GM12878 (cell line): Measurements from ENCODE around the gene TYSND1. TPM values are rescaled to one million over a fixed set of nuclear protein-coding genes. Genes with fewer than 3 reads are reported as not detected.
"Not testable (repeated sequence)": the region's sequence is repeated elsewhere in the genome, so short reads cannot be mapped to it uniquely, and the experiment has no call there.

Experiments used
- ATAC-seq: fragments of 200-7000 bp; cut with Tn5 transposase; 3 replicates; pipeline ENCODE4 v1.9.1; 2020; ENCODE audit warnings: mild to moderate bottlenecking, moderate library complexity
- BruUV-seq: library from RNA; stranded (reverse); fragments of 400-500 nt; replicated peaks from 2 replicates; lab custom pipeline; 2021; lab: Mats Ljungman, UMichigan
- CTCF ChIA-PET: fragments of 300-600 bp; sonication (Branson Sonifier 250); formaldehyde crosslinking; extraction: SDS; loops from one replicate; lab custom pipeline; 2021; ENCODE audit warnings: inconsistent platforms; lab: Yijun Ruan, JAX
- POLR2A ChIA-PET: fragments of 350-600 bp; formaldehyde crosslinking; extraction: SDS; loops from one replicate; lab custom pipeline; 2021; ENCODE audit warnings: inconsistent platforms; lab: Charles Lee
- RAD21 ChIA-PET: fragments of 300-600 bp; sonication (Branson Sonifier 250); formaldehyde crosslinking; loops from one replicate; lab custom pipeline; 2023; ENCODE audit warnings: antibody characterized with exemption; ENCODE audit not compliant: unreplicated experiment; lab: Charles Lee
- SMC1A ChIA-PET: fragments of 300-600 bp; sonication (Branson Sonifier 250); formaldehyde crosslinking; loops from one replicate; lab custom pipeline; 2023; ENCODE audit not compliant: unreplicated experiment, uncharacterized antibody; lab: Charles Lee
- DNase-seq: peaks from one replicate; pipeline ENCODE4 v3.0.0-alpha.2; 2011; ENCODE audit warnings: low read depth, low spot score
- FAIRE-seq: peaks from 3 replicates; lab custom pipeline; 2011; peaks lifted over from hg19 to GRCh38; lab: Jason Lieb, UNC
- H2AFZ ChIP-seq: 2 replicates; pipeline ENCODE4 v1.6.0; 2011; ENCODE audit warnings: low read depth, low read length, control low read depth; ENCODE audit not compliant: control insufficient read depth
- H3K27ac ChIP-seq: 2 replicates; pipeline ENCODE4 v1.5.1; 2011; ENCODE audit warnings: control low read depth; ENCODE audit not compliant: control insufficient read depth, insufficient read depth
- H3K27me3 ChIP-seq, 2 experiments: replicated peaks in 1 of 2; 2 replicates each; pipeline versions ENCODE4 v1.6.0 to v1.6.1; 2011; ENCODE audit warnings: low read length in 1 of 2; ENCODE audit not compliant: control insufficient read depth in 2 of 2, insufficient read depth in 2 of 2
- H3K36me3 ChIP-seq, 2 experiments: 2 replicates each; pipeline ENCODE4 v1.5.1; 2011; ENCODE audit warnings: low read length in 1 of 2; ENCODE audit not compliant: control insufficient read depth in 2 of 2, insufficient read depth in 2 of 2
- H3K4me1 ChIP-seq: 2 replicates; pipeline ENCODE4 v1.6.1; 2011; ENCODE audit warnings: mild to moderate bottlenecking, low read length, moderate library complexity, mixed read lengths; ENCODE audit not compliant: control insufficient read depth, insufficient read depth
- H3K4me2 ChIP-seq: 2 replicates; pipeline ENCODE4 v1.6.0; 2011; ENCODE audit warnings: control low read depth; ENCODE audit not compliant: control insufficient read depth, insufficient read depth
- H3K4me3 ChIP-seq: fragments of 200-600 bp; sonication (generic); 2 replicates; pipeline ENCODE4 v1.5.1; 2016
- H3K79me2 ChIP-seq: 2 replicates; pipeline ENCODE4 v1.6.0; 2011; ENCODE audit warnings: low read length; ENCODE audit not compliant: control insufficient read depth, insufficient read depth
- H3K9ac ChIP-seq: 2 replicates; pipeline ENCODE4 v1.8.0; 2011; ENCODE audit warnings: low read length, control low read depth, mixed read lengths; ENCODE audit not compliant: control insufficient read depth, insufficient read depth
- H3K9me3 ChIP-seq: replicated peaks from 3 replicates; pipeline ENCODE4 v1.5.1; 2011; ENCODE audit warnings: mild to moderate bottlenecking, low read length; ENCODE audit not compliant: control insufficient read depth, insufficient read depth
- H4K20me1 ChIP-seq: 2 replicates; pipeline ENCODE4 v1.6.0; 2011; ENCODE audit not compliant: control insufficient read depth, insufficient read depth
- PRDM15 ChIP-seq: fragments of 450-650 bp; formaldehyde crosslinking; IDR thresholded peaks from 2 replicates; pipeline ENCODE4 v1.4.0; 2020; ENCODE audit warnings: mild to moderate bottlenecking, moderate library complexity
- SMAD5 ChIP-seq: IDR thresholded peaks from 2 replicates; pipeline ENCODE4 v1.6.1; 2016; ENCODE audit warnings: antibody characterized with exemption, low read depth
- YBX1 ChIP-seq: fragments of 450-650 bp; IDR thresholded peaks from 2 replicates; pipeline ENCODE4 v1.6.1; 2016; ENCODE audit warnings: antibody characterized with exemption
- WGBS: methylation state at CpG from one replicate; pipeline ENCODE4 v1.1.6; 2016; ENCODE audit warnings: low lambda C conversion rate; ENCODE audit not compliant: insufficient replicate concordance, insufficient coverage; ENCODE audit errors: missing lambda C conversion rate; 5-methylcytosine and 5-hydroxymethylcytosine counted together
- in situ Hi-C: fragments of 300-500 bp; cut with MboI; formaldehyde crosslinking; loops from 9 replicates; pipeline ENCODE4 v1.14.3; 2018; ENCODE audit warnings: mixed read lengths
- intact Hi-C: fragments of 100-400 bp; cut with micrococcal nuclease; formaldehyde crosslinking; loops from one replicate; pipeline ENCODE4 v1.14.2; 2022; ENCODE audit not compliant: unreplicated experiment
- polyA plus RNA-seq, 11 experiments: library from polyadenylated mRNA; depleted of rRNA in 4 of 11; unstranded in 6 of 11; stranded (reverse) in 5 of 11; fragments of >200 nt; fragmentation: Nextera tagmentation in 4 of 11; fragmentation: Illumina TruSeq in 1 of 11; extraction: Ambion mirVana in 4 of 11; extraction: Trizol in 1 of 11; gene quantifications; 1 replicate in 1 of 11; 2 replicates in 10 of 11; pipeline versions ENCODE4 v1.2.1 to v1.2.3, GENCODE V29; 2011 to 2016; ENCODE audit warnings: inconsistent platforms in 2 of 11, missing spikeins in 2 of 11, low read depth in 1 of 11
- total RNA-seq, 4 experiments: library from RNA; depleted of rRNA in 3 of 4; stranded (reverse); fragments of >200 nt in 3 of 4; fragmentation: Illumina TruSeq in 1 of 4; extraction: Trizol in 1 of 4; gene quantifications; 2 replicates each; pipeline versions ENCODE4 v1.2.1 to v1.2.3, GENCODE V29; 2013 to 2021

Gene TYSND1
- total and polyA plus RNA-seq, 10 of the 15 experiments (the other 5 are each of a cell fraction or from before 2014, with no cell fraction given), result 1.9 to 21.4 (median 12.0) TPM

GRCh38 chr10:70160798-70161197 lies 14.3 kb upstream of the TYSND1 start (continued):
- no peak for TF ChIP-seq YBX1
- TF ChIP-seq PRDM15, result no peak
- no peak for TF ChIP-seq SMAD5

GRCh38 chr10:70159366-70159765 lies 12.9 kb upstream of the TYSND1 start:
- Histone ChIP-seq H3K79me2 (peaks cover 45% of the 10 kb centered on the region), H3K36me3 (peaks cover 7 to 26% of the 10 kb centered on the region in 2 experiments), H3K4me1 (peaks cover 18% of the 10 kb centered on the region)
- POLR2A ChIA-PET, result interaction anchor here (1.6 kb wide), 1 partner anchor 10 kb away, joined by 4 read pairs; no protein-coding TSS in a partner anchor
- RAD21 ChIA-PET, in situ Hi-C loops, DNase-seq, H3K4me2 ChIP-seq, ATAC-seq, H3K27ac ChIP-seq, intact Hi-C loops, H3K27me3 ChIP-seq, H3K9ac ChIP-seq, H2AFZ ChIP-seq, H3K9me3 ChIP-seq, BruUV-seq, H4K20me1 ChIP-seq, FAIRE-seq, H3K4me3 ChIP-seq: not testable (repeated sequence)
- SMC1A ChIA-PET, result interaction anchor here (1.0 to 1.1 kb wide), 4 partner anchors 8 to 64 kb away, joined by 3 to 6 read pairs (median 4); partner anchors contain the start of gene TYSND1
- 100% methylated on average over 3 of the region's 3 CpGs for WGBS
- CTCF ChIA-PET, result interaction anchor here (2.7 kb wide), 1 partner anchor 13 kb away, joined by 14 read pairs; the partner anchor contains the start of gene TYSND1
